ENCODE results near the gene MANSC4. TPM values are rescaled to one million over a fixed set of nuclear protein-coding genes. Genes with fewer than 3 reads are reported as not detected.

MANSC4 gene
- polyA plus RNA-seq, 1 donor from 2014 or later, result 0.43 TPM

- Histone ChIP-seq H3K27me3 (ENCODE audit: insufficient read depth, low read depth, low read length) (no peaks in the 10 kb centered on the region), H3K36me3 (ENCODE audit: insufficient read depth, low read length) (no peaks in the 10 kb centered on the region), H3K9ac (ENCODE audit: low read length) (no peak overlapping the region), H3K4me3 (ENCODE audit: low read length) (no peak overlapping the region), H4K20me1 (ENCODE audit: insufficient read depth) (no peaks in the 10 kb centered on the region), H2AFZ (ENCODE audit: low read depth, low read length) (no peak overlapping the region), H3K4me2 (ENCODE audit: low read length) (no peak overlapping the region), H3K27ac (ENCODE audit: low read length) (no peak overlapping the region), H3K9me3 (ENCODE audit: low read length) (no peaks in the 10 kb centered on the region), H3K79me2 (replicated peaks; ENCODE audit: insufficient read depth, low read length) (no peaks in the 10 kb centered on the region), H3K9me2 (ENCODE audit: insufficient read depth, low read length) (no peaks in the 10 kb centered on the region), H3F3A (ENCODE audit: insufficient read depth, low read length, poor library complexity, severe bottlenecking) (no peaks in the 10 kb centered on the region)
- TF ChIP-seq TAF1 (IDR thresholded peaks at IDR 0.05; ENCODE audit: low read depth), result no peak
- no peak for TF ChIP-seq MXI1 (conservative IDR thresholded peaks at IDR 0.05; ENCODE audit: poor library complexity, severe bottlenecking)
- no peak for TF ChIP-seq SMC3 (conservative IDR thresholded peaks at IDR 0.05; ENCODE audit: poor library complexity)
- no peak for TF ChIP-seq EP300 (conservative IDR thresholded peaks at IDR 0.05; ENCODE audit: poor library complexity, severe bottlenecking)
- no peak for TF ChIP-seq EZH2 (IDR thresholded peaks at IDR 0.05; ENCODE audit: borderline replicate concordance, insufficient read depth, low read length, poor library complexity, severe bottlenecking)
- no peak for TF ChIP-seq POLR2AphosphoS5 (IDR thresholded peaks at IDR 0.05)
- no peak for TF ChIP-seq RAD21 (conservative IDR thresholded peaks at IDR 0.05)
- TF ChIP-seq, protein P1, sequence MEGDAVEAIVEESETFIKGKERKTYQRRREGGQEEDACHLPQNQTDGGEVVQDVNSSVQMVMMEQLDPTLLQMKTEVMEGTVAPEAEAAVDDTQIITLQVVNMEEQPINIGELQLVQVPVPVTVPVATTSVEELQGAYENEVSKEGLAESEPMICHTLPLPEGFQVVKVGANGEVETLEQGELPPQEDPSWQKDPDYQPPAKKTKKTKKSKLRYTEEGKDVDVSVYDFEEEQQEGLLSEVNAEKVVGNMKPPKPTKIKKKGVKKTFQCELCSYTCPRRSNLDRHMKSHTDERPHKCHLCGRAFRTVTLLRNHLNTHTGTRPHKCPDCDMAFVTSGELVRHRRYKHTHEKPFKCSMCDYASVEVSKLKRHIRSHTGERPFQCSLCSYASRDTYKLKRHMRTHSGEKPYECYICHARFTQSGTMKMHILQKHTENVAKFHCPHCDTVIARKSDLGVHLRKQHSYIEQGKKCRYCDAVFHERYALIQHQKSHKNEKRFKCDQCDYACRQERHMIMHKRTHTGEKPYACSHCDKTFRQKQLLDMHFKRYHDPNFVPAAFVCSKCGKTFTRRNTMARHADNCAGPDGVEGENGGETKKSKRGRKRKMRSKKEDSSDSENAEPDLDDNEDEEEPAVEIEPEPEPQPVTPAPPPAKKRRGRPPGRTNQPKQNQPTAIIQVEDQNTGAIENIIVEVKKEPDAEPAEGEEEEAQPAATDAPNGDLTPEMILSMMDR (IDR thresholded peaks at IDR 0.05; ENCODE audit: poor library complexity, severe bottlenecking), result no peak
- TF ChIP-seq REST (IDR thresholded peaks at IDR 0.05; ENCODE audit: borderline replicate concordance), result no peak
Measured at GRCh38 chr12:27814851-27815591, 35.0 kb upstream of the MANSC4 start.

- Histone ChIP-seq H3K36me3 (ENCODE audit: insufficient read depth, low read length) (no peaks in the 10 kb centered on the region), H3K9ac (ENCODE audit: low read length) (no peak overlapping the region), H3K27me3 (ENCODE audit: insufficient read depth, low read depth, low read length) (no peaks in the 10 kb centered on the region), H4K20me1 (ENCODE audit: insufficient read depth) (no peaks in the 10 kb centered on the region), H3K27ac (ENCODE audit: low read length) (no peak overlapping the region), H3K4me2 (ENCODE audit: low read length) (no peak overlapping the region), H3K4me3 (ENCODE audit: low read length) (no peak overlapping the region), H3K9me3 (ENCODE audit: low read length) (no peaks in the 10 kb centered on the region), H3F3A (ENCODE audit: insufficient read depth, low read length, poor library complexity, severe bottlenecking) (no peaks in the 10 kb centered on the region), H2AFZ (ENCODE audit: low read depth, low read length) (no peak overlapping the region), H3K79me2 (replicated peaks; ENCODE audit: insufficient read depth, low read length) (no peaks in the 10 kb centered on the region), H3K9me2 (ENCODE audit: insufficient read depth, low read length) (no peaks in the 10 kb centered on the region)
- no peak for TF ChIP-seq MXI1 (conservative IDR thresholded peaks at IDR 0.05; ENCODE audit: poor library complexity, severe bottlenecking)
- no peak for TF ChIP-seq REST (IDR thresholded peaks at IDR 0.05; ENCODE audit: borderline replicate concordance)
- TF ChIP-seq POLR2AphosphoS5 (IDR thresholded peaks at IDR 0.05), result no peak
- no peak for TF ChIP-seq EP300 (conservative IDR thresholded peaks at IDR 0.05; ENCODE audit: poor library complexity, severe bottlenecking)
- TF ChIP-seq TAF1 (IDR thresholded peaks at IDR 0.05; ENCODE audit: low read depth), result no peak
- TF ChIP-seq RAD21 (conservative IDR thresholded peaks at IDR 0.05), result no peak
- TF ChIP-seq, protein P1 (IDR thresholded peaks at IDR 0.05; ENCODE audit: poor library complexity, severe bottlenecking), result no peak
Measured at GRCh38 chr12:27814411-27814810, 34.4 kb upstream of the MANSC4 start.

All from neural cell (in vitro differentiated cells).